GM20000 (cell line): Measurements from ENCODE around the gene COL4A3.

Experiments
- DNase-seq: peaks from one replicate; pipeline ENCODE4 v3.0.0; 2012; ENCODE audit warnings: low spot score
- TF ChIP-seq, protein P1 (sequence below): IDR thresholded peaks from 2 replicates; pipeline ENCODE4 v1.5.1; 2012; ENCODE audit warnings: mild to moderate bottlenecking, control low read depth; ENCODE audit errors: extremely low read depth, missing control alignments

COL4A3 gene

DNA sequence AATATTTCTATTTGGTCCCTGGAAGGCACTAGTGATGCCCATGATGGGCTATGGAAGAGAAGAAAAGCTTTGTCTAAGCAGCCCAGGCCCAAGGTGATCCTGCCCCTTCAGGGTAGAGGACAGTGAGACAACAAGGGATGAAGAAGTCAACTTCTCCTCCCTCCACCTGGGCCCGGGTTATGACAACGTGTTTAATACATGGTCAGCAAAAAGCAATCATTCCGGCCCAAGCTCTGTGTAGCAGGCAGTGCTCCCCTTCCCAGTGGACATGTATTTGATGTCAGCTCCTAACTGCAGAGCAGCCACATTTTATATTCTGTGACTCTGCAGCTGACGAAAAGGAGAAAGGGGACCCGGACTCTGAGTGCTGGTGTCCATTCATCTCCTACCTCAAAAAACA is 93.4 kb downstream of the COL4A3 start:
- no peak for DNase-seq
- TF ChIP-seq, protein P1, sequence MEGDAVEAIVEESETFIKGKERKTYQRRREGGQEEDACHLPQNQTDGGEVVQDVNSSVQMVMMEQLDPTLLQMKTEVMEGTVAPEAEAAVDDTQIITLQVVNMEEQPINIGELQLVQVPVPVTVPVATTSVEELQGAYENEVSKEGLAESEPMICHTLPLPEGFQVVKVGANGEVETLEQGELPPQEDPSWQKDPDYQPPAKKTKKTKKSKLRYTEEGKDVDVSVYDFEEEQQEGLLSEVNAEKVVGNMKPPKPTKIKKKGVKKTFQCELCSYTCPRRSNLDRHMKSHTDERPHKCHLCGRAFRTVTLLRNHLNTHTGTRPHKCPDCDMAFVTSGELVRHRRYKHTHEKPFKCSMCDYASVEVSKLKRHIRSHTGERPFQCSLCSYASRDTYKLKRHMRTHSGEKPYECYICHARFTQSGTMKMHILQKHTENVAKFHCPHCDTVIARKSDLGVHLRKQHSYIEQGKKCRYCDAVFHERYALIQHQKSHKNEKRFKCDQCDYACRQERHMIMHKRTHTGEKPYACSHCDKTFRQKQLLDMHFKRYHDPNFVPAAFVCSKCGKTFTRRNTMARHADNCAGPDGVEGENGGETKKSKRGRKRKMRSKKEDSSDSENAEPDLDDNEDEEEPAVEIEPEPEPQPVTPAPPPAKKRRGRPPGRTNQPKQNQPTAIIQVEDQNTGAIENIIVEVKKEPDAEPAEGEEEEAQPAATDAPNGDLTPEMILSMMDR = no peak

DNA sequence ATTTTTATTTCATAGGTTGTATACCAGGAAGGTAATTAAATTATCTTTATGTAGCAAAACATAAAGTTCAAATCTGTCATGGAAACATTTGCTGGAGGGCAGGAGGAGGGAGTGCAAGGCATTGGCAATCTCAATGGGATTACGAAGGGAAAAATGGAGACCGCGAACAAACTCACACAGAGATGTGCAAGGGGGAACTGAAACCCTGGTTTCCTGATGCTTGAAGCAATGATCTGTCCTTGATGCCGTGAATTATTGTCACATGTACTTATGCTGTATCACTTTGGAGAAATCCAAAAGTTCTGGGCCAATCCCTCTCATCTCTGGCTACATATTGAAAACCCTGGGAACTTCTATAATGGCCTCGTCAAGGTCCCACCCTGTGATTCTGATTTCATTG is 95.6 kb downstream of the COL4A3 start:
- no peak for DNase-seq
- TF ChIP-seq, protein P1 = no peak

DNA sequence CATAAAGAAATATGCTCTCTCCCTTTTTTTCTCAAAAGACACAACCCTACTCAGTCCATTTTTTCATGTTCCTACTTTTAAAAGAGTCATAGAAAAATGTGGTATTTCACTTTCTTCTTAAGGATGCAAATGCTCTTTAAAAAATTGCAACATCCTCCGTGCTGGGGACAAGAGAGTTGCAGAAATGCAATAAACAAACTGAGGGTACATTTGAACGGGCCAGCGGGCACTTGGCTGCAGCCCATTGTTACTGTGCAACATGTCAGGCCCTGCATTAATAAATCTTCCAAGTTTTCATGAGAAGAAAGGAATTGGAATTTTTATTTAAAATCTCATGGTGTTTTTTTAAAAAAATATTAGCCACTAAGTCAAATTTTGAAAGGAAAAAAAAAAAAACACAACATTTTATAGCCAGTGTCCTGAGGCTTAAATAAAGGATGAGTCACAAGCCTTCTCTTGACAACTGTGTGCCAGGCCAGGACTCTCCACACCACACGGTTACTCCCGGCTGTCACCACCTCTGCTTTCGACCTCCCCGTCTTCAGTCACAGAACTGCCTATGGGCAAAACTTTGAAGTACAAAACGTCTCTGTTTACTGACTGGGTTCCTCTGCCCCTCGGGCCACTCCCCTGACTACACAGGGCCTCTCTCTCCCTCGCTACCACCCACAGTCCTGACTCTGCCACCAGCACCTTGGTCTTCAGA is 103.1 kb downstream of the COL4A3 start:
- TF ChIP-seq, protein P1 = no peak
- DNase-seq = no peak

DNA sequence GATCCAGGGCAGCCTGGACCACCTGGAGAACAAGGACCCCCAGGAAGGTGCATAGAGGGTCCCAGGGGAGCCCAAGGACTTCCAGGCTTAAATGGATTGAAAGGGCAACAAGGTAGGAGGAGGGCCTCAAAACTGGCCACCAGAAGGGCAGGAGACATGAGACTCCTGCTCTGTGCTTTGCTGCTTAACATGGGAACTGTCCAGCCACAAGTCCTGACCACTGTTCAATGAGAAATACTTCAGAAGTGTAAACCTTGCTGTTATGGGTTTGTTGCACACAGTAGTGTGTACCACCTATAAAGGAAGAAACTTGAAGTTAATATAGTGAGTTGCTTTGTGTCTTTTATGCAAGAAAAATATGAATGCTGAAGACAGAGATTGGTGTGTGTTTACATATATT is 116.5 kb downstream of the COL4A3 start:
- no peak for DNase-seq

DNA sequence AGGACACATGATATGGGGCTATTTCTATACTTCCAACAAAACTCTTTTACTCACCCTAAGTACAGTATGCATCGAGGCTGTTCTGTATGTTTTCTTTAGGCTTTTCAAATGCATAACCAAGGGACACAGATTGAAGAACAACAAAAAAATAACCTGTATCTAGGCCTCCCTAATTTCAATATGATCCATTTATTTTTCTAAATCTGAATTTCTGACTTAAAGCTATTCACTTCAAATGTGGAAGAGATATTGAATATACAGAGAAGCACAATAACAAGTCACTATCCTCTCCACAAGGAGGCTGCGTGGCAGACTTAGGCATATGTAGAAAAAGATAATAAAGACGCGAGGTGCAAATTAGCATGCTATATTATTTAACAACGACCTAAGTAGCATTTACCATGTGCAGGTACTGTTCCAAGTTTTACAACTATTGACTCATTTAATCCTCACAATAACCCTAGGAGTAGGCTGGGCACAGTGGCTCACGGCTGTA is 121.4 kb downstream of the COL4A3 start:
- DNase-seq = no peak
- TF ChIP-seq, protein P1 = no peak

More for the DNA sequence above, 116.5 kb downstream of the COL4A3 start:
- TF ChIP-seq, protein P1 = no peak

DNA sequence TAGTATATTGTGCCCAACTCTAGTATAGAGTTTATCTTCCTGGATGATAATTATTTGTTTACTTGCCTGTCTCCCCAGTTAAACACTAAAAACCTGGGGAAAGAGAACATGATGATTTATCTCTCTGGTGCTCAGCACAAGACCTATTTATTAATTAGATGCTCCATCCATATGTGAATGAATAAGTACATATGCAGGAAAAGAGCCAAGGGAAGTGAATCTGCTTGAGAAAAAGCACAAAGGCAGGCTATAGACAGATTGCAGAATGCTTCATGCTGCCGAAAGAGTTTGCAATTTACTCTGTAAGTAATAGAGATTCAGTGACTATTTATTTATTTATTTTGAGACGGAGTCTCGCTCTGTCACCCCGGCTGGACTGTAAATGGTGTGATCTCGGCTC is 123.3 kb downstream of the COL4A3 start:
- DNase-seq = no peak
- TF ChIP-seq, protein P1 = no peak

DNA sequence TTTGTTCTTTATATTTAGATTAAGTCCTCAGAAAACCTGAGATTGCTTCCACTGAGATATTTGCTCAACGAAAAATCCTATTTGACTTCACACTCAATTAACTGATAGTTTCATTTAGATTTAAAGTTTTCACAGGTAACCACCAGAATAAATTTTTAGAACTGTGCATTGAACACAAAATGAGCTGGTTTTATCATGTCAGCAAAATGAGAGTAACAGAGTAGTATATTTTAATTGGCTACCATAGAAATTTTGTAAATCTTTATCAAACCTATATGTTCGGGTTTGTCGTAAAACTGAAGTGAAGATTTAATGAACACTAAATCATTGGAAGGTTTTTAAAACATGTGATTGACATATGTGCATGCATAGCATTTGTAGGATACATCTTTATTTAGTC is 127.9 kb downstream of the COL4A3 start:
- TF ChIP-seq, protein P1 = no peak
- DNase-seq = no peak
